ENCODE results near the gene APP.

DNA sequence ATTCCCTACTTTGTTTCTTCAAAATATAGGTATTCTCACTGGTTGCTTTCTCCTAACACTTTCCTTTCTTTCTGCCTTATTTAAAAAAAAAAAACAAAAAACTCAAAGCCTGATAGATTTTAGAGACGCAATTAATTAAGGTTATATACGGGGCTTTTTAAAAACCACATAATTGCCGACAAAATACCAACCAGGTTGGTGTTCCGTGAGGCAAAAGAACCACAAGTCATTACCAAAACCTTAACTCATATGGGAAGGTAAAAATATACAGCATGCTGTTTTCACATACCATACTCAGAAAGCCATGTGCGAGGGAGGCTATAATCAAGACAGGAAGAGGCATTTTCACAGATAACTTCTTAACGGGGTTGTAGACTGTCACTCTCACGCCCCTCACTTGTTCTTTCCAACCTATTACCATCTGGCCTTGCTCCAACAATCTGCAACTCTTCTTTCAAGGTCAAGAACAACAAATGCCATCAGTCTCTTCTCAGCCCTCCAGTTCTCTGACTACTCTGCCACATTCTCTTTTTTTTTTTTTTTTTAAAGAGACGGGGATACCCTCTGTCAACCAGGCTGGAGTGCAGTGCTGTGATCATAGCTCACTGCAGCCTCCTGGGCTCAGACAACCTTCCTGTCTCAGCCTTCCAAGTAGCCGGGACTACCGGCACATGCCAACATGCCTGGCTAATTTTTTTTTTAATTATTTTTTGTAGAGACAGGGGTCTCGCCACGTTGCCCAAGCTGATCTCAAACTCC is 102.6 kb downstream of the APP start:
- no peak for TF ChIP-seq CTCF (IDR thresholded peaks at IDR 0.05)
- no peak for TF ChIP-seq POLR2A (IDR thresholded peaks at IDR 0.05)
